Measurements from ENCODE around the gene CXCR6. TPM values are rescaled to one million over a fixed set of nuclear protein-coding genes. Genes with fewer than 3 reads are reported as not detected.

Gene CXCR6
- total and polyA plus RNA-seq, 2 experiments from 2014 or later: 0.06 TPM; not detected in 1

DNA sequence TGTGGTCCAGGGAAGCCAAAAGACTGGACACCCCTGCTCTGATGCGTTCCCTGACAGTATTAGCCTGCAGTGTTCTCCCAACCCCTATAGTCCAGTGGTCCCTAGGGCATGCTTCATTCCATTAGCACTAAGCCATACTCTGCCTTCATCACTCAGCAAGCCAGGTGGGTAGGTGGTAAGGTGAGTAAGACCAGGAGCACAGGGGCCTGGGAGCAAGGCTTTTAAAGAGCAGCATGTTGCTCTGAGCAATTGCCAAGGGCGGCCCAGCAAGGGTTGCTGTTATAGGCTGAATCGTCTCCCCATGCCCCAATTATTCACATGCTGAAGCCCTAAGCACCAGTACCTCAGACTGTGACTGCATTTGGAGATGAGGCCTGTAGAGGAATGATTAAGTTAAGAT is 11.0 kb downstream of the CXCR6 start:
- Histone ChIP-seq H3K27me3 (no peaks in the 10 kb centered on the region), H3K4me3 (no peak overlapping the region), H3K27ac (no peak overlapping the region), H3K9me3 (ENCODE audit: low read depth) (no peaks in the 10 kb centered on the region), H3K4me1 (ENCODE audit: low read depth) (peaks cover 3% of the 10 kb centered on the region), H3K36me3 (peaks cover 64% of the 10 kb centered on the region)
- DNase-seq (ENCODE audit: low read depth in 1 of 2, low spot score in 1 of 2): no peak
- TF ChIP-seq, protein P1, sequence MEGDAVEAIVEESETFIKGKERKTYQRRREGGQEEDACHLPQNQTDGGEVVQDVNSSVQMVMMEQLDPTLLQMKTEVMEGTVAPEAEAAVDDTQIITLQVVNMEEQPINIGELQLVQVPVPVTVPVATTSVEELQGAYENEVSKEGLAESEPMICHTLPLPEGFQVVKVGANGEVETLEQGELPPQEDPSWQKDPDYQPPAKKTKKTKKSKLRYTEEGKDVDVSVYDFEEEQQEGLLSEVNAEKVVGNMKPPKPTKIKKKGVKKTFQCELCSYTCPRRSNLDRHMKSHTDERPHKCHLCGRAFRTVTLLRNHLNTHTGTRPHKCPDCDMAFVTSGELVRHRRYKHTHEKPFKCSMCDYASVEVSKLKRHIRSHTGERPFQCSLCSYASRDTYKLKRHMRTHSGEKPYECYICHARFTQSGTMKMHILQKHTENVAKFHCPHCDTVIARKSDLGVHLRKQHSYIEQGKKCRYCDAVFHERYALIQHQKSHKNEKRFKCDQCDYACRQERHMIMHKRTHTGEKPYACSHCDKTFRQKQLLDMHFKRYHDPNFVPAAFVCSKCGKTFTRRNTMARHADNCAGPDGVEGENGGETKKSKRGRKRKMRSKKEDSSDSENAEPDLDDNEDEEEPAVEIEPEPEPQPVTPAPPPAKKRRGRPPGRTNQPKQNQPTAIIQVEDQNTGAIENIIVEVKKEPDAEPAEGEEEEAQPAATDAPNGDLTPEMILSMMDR (IDR thresholded peaks at IDR 0.05; ENCODE audit: low read depth, low read length): no peak

- no peaks in the 10 kb centered on the region for H3K9me3 ChIP-seq (ENCODE audit: low read depth)
- H3K4me1 ChIP-seq (ENCODE audit: low read depth): peaks cover 3% of the 10 kb centered on the region
- TF ChIP-seq, protein P1 (IDR thresholded peaks at IDR 0.05; ENCODE audit: low read depth, low read length): no peak
- peaks cover 59% of the 10 kb centered on the region for H3K36me3 ChIP-seq
- peak in 1 of 2 donors; percentile 36 for DNase-seq (ENCODE audit: low read depth in 1 of 2, low spot score in 1 of 2)
- no peak overlapping the region for H3K4me3 ChIP-seq
- peak overlapping the region; percentile 36 for H3K27ac ChIP-seq
- no peaks in the 10 kb centered on the region for H3K27me3 ChIP-seq
Measured at GRCh38 chr3:45955017-45955647, 11.9 kb downstream of the CXCR6 start.

DNA sequence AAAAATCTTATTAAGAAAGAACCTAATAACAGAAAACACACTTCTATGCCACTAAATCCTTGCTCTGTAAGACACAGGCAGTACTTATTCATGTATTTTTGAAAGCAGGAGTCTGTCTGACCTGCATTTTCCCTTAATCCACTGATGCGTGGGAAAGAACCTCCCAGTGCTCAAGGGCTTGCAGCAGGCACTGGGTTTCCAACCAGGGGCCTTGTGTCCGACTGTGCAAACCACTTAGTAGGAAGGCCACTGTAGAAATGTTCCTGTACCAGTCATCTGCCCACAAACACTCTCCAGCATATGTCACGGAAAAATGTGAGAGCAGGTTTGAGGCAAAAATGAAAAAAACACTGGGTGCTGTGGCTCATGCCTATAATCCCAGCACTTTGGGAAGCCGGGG is 12.4 kb downstream of the CXCR6 start:
- no peak for DNase-seq (ENCODE audit: low read depth in 1 of 2, low spot score in 1 of 2)
- peak overlapping the region; percentile 73 for H3K27ac ChIP-seq
- peaks cover 3% of the 10 kb centered on the region for H3K4me1 ChIP-seq (ENCODE audit: low read depth)
- H3K4me3 ChIP-seq: no peak overlapping the region
- TF ChIP-seq, protein P1 (IDR thresholded peaks at IDR 0.05; ENCODE audit: low read depth, low read length): no peak
- no peaks in the 10 kb centered on the region for H3K27me3 ChIP-seq
- H3K36me3 ChIP-seq: peaks cover 64% of the 10 kb centered on the region
- no peaks in the 10 kb centered on the region for H3K9me3 ChIP-seq (ENCODE audit: low read depth)

- TF ChIP-seq, protein P1 (IDR thresholded peaks at IDR 0.05; ENCODE audit: low read depth, low read length): no peak
- Histone ChIP-seq H3K27ac (no peak overlapping the region), H3K9me3 (ENCODE audit: low read depth) (no peaks in the 10 kb centered on the region), H3K36me3 (peaks cover 69% of the 10 kb centered on the region), H3K27me3 (no peaks in the 10 kb centered on the region), H3K4me1 (ENCODE audit: low read depth) (peaks cover 3% of the 10 kb centered on the region), H3K4me3 (no peak overlapping the region)
- DNase-seq (ENCODE audit: low read depth in 1 of 2, low spot score in 1 of 2): no peak
Measured at GRCh38 chr3:45957586-45957985, 14.3 kb downstream of the CXCR6 start.

DNA sequence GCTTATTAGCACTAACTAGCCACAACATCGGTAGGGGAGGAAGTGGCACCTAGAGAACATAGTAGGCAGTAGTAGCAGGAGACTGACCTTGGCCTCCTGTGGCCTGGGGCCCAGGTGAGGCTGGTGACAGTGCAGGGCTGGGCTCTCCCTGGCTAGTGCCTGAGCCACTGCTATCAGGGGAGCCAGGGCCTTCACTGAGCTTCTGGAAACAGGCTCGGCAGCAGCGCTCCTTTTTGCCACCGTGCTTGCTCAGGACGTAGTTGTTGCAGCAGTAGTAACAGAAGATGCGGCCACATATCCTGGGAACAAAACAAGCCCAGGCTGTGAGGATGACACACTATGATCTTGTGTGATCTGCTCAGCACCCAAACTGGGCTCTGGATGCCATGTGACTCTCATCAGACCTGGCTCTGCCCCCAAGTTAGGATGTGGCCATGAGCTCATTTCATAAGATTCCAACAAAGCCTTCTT is 15.1 kb downstream of the CXCR6 start:
- no peak for DNase-seq (ENCODE audit: low read depth in 1 of 2, low spot score in 1 of 2)
- Histone ChIP-seq H3K9me3 (ENCODE audit: low read depth) (no peaks in the 10 kb centered on the region), H3K27me3 (no peaks in the 10 kb centered on the region), H3K27ac (no peak overlapping the region), H3K4me3 (no peak overlapping the region), H3K4me1 (ENCODE audit: low read depth) (peaks cover 3% of the 10 kb centered on the region), H3K36me3 (peaks cover 67% of the 10 kb centered on the region)
- TF ChIP-seq, protein P1 (IDR thresholded peaks at IDR 0.05; ENCODE audit: low read depth, low read length): no peak
